Gastroesophageal sphincter (tissue), 4 donors: ENCODE measurements around the gene KCNMA1. TPM values are rescaled to one million over a fixed set of nuclear protein-coding genes. Genes with fewer than 3 reads are reported as not detected.

Source experiments
- ATAC-seq: fragments of 150-250 bp; one replicate; pipeline ENCODE4 v1.9.1; 2016; ENCODE audit warnings: mild to moderate bottlenecking, moderate library complexity
- H3K27ac ChIP-seq, 4 donors: fragments of 200-600 bp; sonication (generic) in 3 of 4; 1 replicate in 3 of 4; 2 replicates in 1 of 4; pipeline ENCODE4 v1.5.1; 2016 to 2019
- H3K27me3 ChIP-seq: fragments of 200-600 bp; sonication (generic); one replicate; pipeline ENCODE4 v1.5.1; 2019
- H3K36me3 ChIP-seq, 2 donors: fragments of 200-600 bp; sonication (generic); one replicate each; pipeline ENCODE4 v1.5.1; 2019; ENCODE audit warnings: control low read depth in 1 of 2
- H3K4me1 ChIP-seq, 3 donors: fragments of 200-600 bp; sonication (generic); 1 replicate in 2 of 3; 2 replicates in 1 of 3; pipeline ENCODE4 v1.5.1; 2016 to 2019; ENCODE audit warnings: control low read depth in 2 of 3
- H3K4me3 ChIP-seq, 2 donors: fragments of 200-600 bp; sonication (generic); one replicate each; pipeline ENCODE4 v1.5.1; 2019; ENCODE audit warnings: mild to moderate bottlenecking in 1 of 2, moderate library complexity in 1 of 2
- H3K9me3 ChIP-seq, 3 donors: fragments of 200-600 bp; sonication (generic); one replicate each; pipeline ENCODE4 v1.5.1; 2017 to 2019; ENCODE audit warnings: control low read depth in 2 of 3
- EP300 ChIP-seq: sonication (generic); formaldehyde crosslinking; IDR thresholded peaks from one replicate; pipeline ENCODE4 v1.6.1; 2017; ENCODE audit warnings: antibody characterized with exemption, mild to moderate bottlenecking
- POLR2A ChIP-seq, 2 donors: fragments of 450-650 bp; IDR thresholded peaks; one replicate each; pipeline ENCODE4 v1.6.1; 2017; ENCODE audit warnings: antibody characterized with exemption in 2 of 2, mild to moderate bottlenecking in 2 of 2, moderate library complexity in 1 of 2
- POLR2AphosphoS5 ChIP-seq: sonication (generic); formaldehyde crosslinking; IDR thresholded peaks from one replicate; pipeline ENCODE4 v1.6.1; 2017; ENCODE audit warnings: antibody characterized with exemption
- WGBS, 2 donors: methylation state at CpG; one replicate each; pipeline ENCODE4 v1.1.5; 2018; ENCODE audit warnings: low coverage in 1 of 2; 5-methylcytosine and 5-hydroxymethylcytosine counted together
- total RNA-seq, 4 donors: library from RNA; depleted of rRNA; stranded (reverse); fragments of >200 nt; gene quantifications; one replicate each; pipeline ENCODE4 v1.1.0, GENCODE V29; 2016
- TF ChIP-seq, protein P1 (sequence below), 4 experiments: fragments of 200-600 bp in 2 of 4; fragments of 450-650 bp in 2 of 4; sonication (generic) in 1 of 4; IDR thresholded peaks; one replicate each; pipeline ENCODE4 v1.5.1; 2017 to 2019; ENCODE audit warnings: antibody characterized with exemption in 4 of 4, mild to moderate bottlenecking in 2 of 4, moderate library complexity in 2 of 4

The KCNMA1 gene
- total RNA-seq, 4 donors from 2014 or later, result 168 to 389 (median 323) TPM

DNA sequence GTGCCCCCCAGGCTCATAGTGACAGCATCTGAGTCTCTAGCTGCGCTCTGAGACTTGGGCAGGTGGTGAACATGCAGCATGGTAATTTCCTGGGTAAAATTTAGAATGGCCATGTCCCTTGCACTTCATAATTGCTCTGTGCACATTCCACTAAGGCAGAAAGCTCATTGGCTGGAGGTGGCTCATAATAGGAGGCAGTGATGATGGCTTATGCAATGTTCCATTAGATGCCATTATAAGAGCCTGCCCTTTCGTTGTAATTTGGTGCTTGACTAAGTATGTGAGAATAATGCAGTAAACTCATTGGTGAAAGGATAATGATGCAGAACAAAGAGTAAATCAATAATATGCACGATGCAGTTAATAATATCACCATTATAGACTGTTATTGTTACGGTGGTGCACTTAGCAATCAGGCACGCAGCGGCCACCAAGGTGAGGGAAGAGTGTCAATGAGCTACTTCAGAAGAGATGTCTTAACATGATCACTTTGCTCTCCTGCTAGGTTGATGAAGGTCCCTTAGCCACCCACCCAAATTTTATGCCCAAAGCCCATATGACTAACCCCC lies 545.9 kb downstream of the KCNMA1 start:
- H3K4me1 ChIP-seq, result no peaks in the 10 kb centered on the region
- peaks cover 0 to 33% of the 10 kb centered on the region in 2 donors for H3K36me3 ChIP-seq
- no peak overlapping the region for H3K27ac ChIP-seq
- H3K9me3 ChIP-seq, result no peaks in the 10 kb centered on the region
- no peak overlapping the region for H3K4me3 ChIP-seq
- TF ChIP-seq, protein P1, sequence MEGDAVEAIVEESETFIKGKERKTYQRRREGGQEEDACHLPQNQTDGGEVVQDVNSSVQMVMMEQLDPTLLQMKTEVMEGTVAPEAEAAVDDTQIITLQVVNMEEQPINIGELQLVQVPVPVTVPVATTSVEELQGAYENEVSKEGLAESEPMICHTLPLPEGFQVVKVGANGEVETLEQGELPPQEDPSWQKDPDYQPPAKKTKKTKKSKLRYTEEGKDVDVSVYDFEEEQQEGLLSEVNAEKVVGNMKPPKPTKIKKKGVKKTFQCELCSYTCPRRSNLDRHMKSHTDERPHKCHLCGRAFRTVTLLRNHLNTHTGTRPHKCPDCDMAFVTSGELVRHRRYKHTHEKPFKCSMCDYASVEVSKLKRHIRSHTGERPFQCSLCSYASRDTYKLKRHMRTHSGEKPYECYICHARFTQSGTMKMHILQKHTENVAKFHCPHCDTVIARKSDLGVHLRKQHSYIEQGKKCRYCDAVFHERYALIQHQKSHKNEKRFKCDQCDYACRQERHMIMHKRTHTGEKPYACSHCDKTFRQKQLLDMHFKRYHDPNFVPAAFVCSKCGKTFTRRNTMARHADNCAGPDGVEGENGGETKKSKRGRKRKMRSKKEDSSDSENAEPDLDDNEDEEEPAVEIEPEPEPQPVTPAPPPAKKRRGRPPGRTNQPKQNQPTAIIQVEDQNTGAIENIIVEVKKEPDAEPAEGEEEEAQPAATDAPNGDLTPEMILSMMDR (IDR thresholded peaks at IDR 0.05), result no peak
- no peak for TF ChIP-seq EP300
- no peak for ATAC-seq
- H3K27me3 ChIP-seq, result no peaks in the 10 kb centered on the region
- whole genome bisulfite sequencing, 2 donors, result 84 to 100% methylated on average over 5 of the region's 6 CpGs

DNA sequence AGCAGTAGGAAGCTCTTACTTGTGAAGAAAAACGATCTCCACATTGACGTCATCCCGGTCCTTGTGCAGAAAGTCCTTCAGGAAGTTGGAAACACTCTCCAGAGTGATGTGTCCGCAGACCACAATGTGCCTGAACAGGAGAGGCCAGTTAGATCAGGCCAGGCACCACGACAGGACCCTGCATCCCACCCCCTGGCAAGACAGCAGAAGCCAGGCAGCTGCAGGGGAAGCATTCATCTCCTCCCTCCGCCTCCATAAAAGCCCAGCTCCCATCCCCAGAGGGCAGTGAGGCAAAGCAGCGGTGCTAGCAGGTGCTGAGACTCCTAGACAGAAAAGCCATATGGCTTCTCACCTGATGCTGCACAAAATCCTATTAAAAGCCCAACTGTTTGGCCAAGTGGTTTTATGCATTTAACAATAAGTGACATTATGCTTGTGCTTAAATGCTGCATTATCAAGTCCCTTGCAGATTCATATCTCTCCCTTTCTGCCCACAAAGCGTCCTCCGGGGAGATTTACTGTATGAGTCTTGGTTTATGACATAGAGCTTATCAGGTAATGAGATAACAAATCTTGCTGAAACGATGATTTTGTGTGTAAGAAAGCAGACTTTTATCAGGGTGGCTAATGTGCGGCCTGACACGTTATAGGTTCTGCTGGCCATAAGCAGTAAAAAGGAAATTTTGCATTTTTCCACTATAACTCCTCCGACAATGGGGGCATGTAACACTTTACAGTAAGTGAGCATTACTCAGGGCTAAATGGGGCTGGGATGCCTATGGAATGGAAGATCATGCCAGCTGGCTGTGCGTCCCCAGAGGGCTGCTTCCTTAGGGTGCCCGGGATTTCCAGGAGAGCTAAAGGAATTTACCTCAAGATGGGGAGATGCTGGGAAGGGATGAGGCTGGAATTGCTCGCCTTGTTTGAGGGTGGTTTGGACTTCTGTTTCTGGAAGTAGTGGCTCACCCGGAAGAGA lies 546.9 kb downstream of the KCNMA1 start:
- Histone ChIP-seq H3K36me3 (peaks cover 0 to 33% of the 10 kb centered on the region in 2 donors), H3K27ac (no peak overlapping the region), H3K9me3 (no peaks in the 10 kb centered on the region), H3K4me3 (no peak overlapping the region), H3K27me3 (no peaks in the 10 kb centered on the region), H3K4me1 (peaks cover 0 to 2% (median 0%) of the 10 kb centered on the region in 3 donors)
- WGBS, 2 donors, result 76 to 88% methylated on average over 4 to 15 of the region's 17 CpGs
- TF ChIP-seq, protein P1 (IDR thresholded peaks at IDR 0.05), result no peak
- TF ChIP-seq POLR2A (IDR thresholded peaks at IDR 0.05) (no peak), POLR2AphosphoS5 (no peak), EP300 (no peak)
- ATAC-seq, result no peak

DNA sequence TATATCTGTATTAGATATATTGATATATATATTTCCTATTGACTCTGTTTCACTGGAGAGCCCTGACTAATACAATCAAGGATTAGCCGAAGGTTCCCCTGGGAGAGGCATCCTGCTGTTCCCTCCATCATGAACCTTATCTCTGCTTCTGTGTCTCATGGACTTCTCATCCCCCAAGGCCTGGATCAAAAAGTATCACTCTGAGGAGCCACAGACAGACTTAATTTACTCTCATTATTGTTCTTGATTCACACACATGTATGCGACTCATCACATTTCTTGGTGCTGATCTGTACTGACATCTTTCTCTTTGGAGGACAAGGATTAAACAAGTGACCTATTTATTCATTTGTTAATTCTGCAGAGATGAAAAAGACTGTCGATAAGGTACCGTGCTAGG lies 550.2 kb downstream of the KCNMA1 start:
- no peaks in the 10 kb centered on the region for H3K9me3 ChIP-seq
- WGBS, 2 donors, result 91 to 95% methylated on average over 4 of the region's 4 CpGs
- H3K36me3 ChIP-seq, result peaks cover 0 to 30% of the 10 kb centered on the region in 2 donors
- TF ChIP-seq POLR2A (IDR thresholded peaks at IDR 0.05) (no peak), POLR2AphosphoS5 (no peak), EP300 (no peak)
- no peak overlapping the region for H3K4me3 ChIP-seq
- H3K27me3 ChIP-seq, result no peaks in the 10 kb centered on the region
- ATAC-seq, result no peak
- H3K4me1 ChIP-seq, result peaks cover 4 to 34% (median 9%) of the 10 kb centered on the region in 3 donors
- H3K27ac ChIP-seq, result peak overlapping the region in 3 of 4 donors; percentile 11 to 88 (median 86)

DNA sequence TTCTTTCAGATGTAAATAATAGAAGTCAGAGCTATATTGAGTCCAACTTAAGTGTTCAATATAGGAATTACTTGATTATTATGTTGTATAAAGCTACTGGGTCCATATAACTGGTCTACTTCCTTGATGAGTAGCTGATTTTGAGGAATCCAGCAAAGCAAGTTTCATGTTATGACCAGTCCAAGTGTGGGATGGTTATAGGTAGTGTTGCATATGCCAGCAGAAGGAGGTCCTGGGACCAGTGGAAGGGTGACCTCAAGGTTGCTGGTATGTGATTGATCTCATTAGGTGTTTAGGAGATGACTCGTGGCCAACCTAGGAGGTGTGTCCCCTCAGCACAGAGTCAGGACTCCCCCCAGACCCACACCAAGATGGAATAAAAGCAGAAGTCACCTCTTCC lies 551.5 kb downstream of the KCNMA1 start:
- Histone ChIP-seq H3K4me3 (no peak overlapping the region), H3K36me3 (peaks cover 0 to 30% of the 10 kb centered on the region in 2 donors), H3K9me3 (no peaks in the 10 kb centered on the region), H3K27me3 (no peaks in the 10 kb centered on the region), H3K27ac (peak overlapping the region; percentile 79 to 88 (median 84)), H3K4me1 (peaks cover 4 to 47% (median 9%) of the 10 kb centered on the region in 3 donors)
- TF ChIP-seq, protein P1 (IDR thresholded peaks at IDR 0.05), result no peak
- TF ChIP-seq POLR2A (IDR thresholded peaks at IDR 0.05), result no peak
- TF ChIP-seq POLR2AphosphoS5, result no peak
- TF ChIP-seq EP300, result no peak
- WGBS, 2 donors, result 86% methylated on average over 1 of the region's 1 CpG; no CpG with 5 or more reads in 1 of the 2 donors
- ATAC-seq, result no peak

DNA sequence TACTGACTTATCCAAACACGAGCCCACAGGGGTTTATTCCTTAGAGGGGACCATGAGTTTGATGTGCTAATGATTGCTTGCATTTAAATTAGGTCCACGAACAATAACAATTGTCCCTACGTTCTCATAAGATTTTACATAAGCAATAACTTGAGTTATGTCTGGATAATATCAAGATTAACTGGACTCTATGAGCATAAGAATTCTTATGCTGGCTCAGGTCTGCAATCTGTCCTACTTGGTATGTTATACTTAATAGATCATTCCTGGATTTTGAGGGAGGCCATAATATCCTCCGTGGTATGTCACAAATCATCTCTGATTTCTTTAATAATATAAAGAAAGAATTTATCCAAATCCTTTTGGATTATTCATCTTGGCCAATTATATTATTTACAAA lies 552.3 kb downstream of the KCNMA1 start:
- H3K4me3 ChIP-seq, result no peak overlapping the region
- H3K36me3 ChIP-seq, result peaks cover 0 to 28% of the 10 kb centered on the region in 2 donors
- no peak for ATAC-seq
- peak overlapping the region; percentile 79 to 88 (median 84) for H3K27ac ChIP-seq
- no peaks in the 10 kb centered on the region for H3K27me3 ChIP-seq
- TF ChIP-seq, protein P1 (IDR thresholded peaks at IDR 0.05), result no peak
- no peak for TF ChIP-seq POLR2AphosphoS5
- TF ChIP-seq POLR2A (IDR thresholded peaks at IDR 0.05), result no peak
- no peak for TF ChIP-seq EP300
- peaks cover 4 to 54% (median 9%) of the 10 kb centered on the region in 3 donors for H3K4me1 ChIP-seq
- WGBS, 2 donors, result 33 to 42% methylated on average over 4 of the region's 4 CpGs
- no peaks in the 10 kb centered on the region for H3K9me3 ChIP-seq
